DOHH2 (cell line): ENCODE results near the gene INPP4B.

ENCODE experiments used
- H3F3A ChIP-seq: fragments of 200-600 bp; sonication (generic), shearing (Covaris generic); 2 replicates; pipeline ENCODE4 v1.6.0; 2016; ENCODE audit warnings: antibody characterized with exemption, mild to moderate bottlenecking; ENCODE audit not compliant: control insufficient read depth, insufficient read depth
- H3K27ac ChIP-seq: fragments of 200-600 bp; sonication (generic); 2 replicates; pipeline ENCODE4 v1.5.1; 2014; ENCODE audit warnings: low read depth, mild to moderate bottlenecking, low read length, moderate library complexity
- H3K27me3 ChIP-seq: fragments of 200-600 bp; sonication (generic); 2 replicates; pipeline ENCODE4 v1.6.1; 2014; ENCODE audit warnings: mild to moderate bottlenecking, low read length, mixed read lengths; ENCODE audit not compliant: control insufficient read depth
- H3K36me3 ChIP-seq: fragments of 200-600 bp; sonication (generic); 2 replicates; pipeline ENCODE4 v1.6.1; 2014; ENCODE audit warnings: mild to moderate bottlenecking, low read length, moderate library complexity, mixed read lengths; ENCODE audit not compliant: control insufficient read depth
- H3K4me1 ChIP-seq: fragments of 200-600 bp; sonication (generic); 2 replicates; pipeline ENCODE4 v1.6.1; 2014; ENCODE audit warnings: mild to moderate bottlenecking, low read length, mixed read lengths; ENCODE audit not compliant: control insufficient read depth
- H3K4me2 ChIP-seq: fragments of 200-600 bp; sonication (generic); 2 replicates; pipeline ENCODE4 v1.6.0; 2014; ENCODE audit warnings: mild to moderate bottlenecking, low read length, moderate library complexity
- H3K4me3 ChIP-seq: fragments of 200-600 bp; sonication (generic); 2 replicates; pipeline ENCODE4 v1.5.1; 2014; ENCODE audit warnings: mild to moderate bottlenecking, low read length, mixed read lengths
- H3K79me2 ChIP-seq: fragments of 200-600 bp; sonication (generic); 2 replicates; pipeline ENCODE4 v1.6.1; 2014; ENCODE audit warnings: mild to moderate bottlenecking, low read length, mixed read lengths; ENCODE audit not compliant: control insufficient read depth
- H3K9me2 ChIP-seq: fragments of 200-600 bp; sonication (generic); replicated peaks from 2 replicates; pipeline ENCODE4 v1.6.1; 2014; ENCODE audit warnings: mild to moderate bottlenecking, low read length, mixed read lengths; ENCODE audit not compliant: control insufficient read depth
- H3K9me3 ChIP-seq: fragments of 200-600 bp; sonication (generic); 2 replicates; pipeline ENCODE4 v1.6.1; 2014; ENCODE audit warnings: antibody characterized with exemption, low read length, mixed read lengths; ENCODE audit not compliant: control insufficient read depth, insufficient read depth
- H4K20me1 ChIP-seq: fragments of 200-600 bp; sonication (generic); 2 replicates; pipeline ENCODE4 v1.6.0; 2014; ENCODE audit warnings: low read depth, mild to moderate bottlenecking, antibody characterized with exemption, low read length, moderate library complexity; ENCODE audit not compliant: control insufficient read depth, insufficient read depth
- CTCF ChIP-seq: fragments of 200-600 bp; sonication (generic); IDR thresholded peaks from one replicate; pipeline ENCODE4 v1.5.1; 2014; ENCODE audit warnings: antibody characterized with exemption, mild to moderate bottlenecking, low read depth, low read length; ENCODE audit not compliant: poor library complexity, severe bottlenecking
- EZH2phosphoT487 ChIP-seq: fragments of 200-600 bp; sonication (generic); IDR thresholded peaks from 2 replicates; pipeline ENCODE4 v1.6.1; 2017; ENCODE audit warnings: borderline replicate concordance, mild to moderate bottlenecking, antibody characterized with exemption, low read length, moderate library complexity, mixed read lengths

The INPP4B gene

DNA sequence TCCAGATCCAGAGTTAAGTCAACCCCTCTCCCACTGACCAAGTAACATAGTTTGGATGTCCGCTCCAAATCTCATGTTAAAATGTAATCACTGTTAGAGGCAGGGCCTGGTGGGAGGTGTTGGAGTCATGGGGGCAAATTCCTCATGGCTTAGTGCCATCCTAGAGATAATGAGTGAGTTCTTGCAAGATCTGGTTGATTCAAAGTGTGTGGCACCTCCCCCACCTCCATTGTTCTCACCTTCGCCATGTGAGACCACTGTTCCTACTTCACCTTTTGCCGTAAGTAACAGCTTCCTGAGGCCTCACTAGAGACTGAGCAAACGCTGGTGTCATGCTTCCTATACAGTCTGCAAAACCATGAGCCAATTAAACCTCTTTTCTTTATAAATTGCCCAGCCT is 548.8 kb downstream of the INPP4B start:
- TF ChIP-seq CTCF (no peak), EZH2phosphoT487 (no peak)
- no peak overlapping the region for H3K27ac ChIP-seq
- no peak overlapping the region for H3K4me2 ChIP-seq
- no peaks in the 10 kb centered on the region for H3F3A ChIP-seq
- H3K4me3 ChIP-seq = no peak overlapping the region
- no peaks in the 10 kb centered on the region for H3K36me3 ChIP-seq
- H3K9me2 ChIP-seq = no peaks in the 10 kb centered on the region
- H3K4me1 ChIP-seq = no peaks in the 10 kb centered on the region
- H3K79me2 ChIP-seq = no peaks in the 10 kb centered on the region
- H3K9me3 ChIP-seq = no peaks in the 10 kb centered on the region
- no peaks in the 10 kb centered on the region for H4K20me1 ChIP-seq
- H3K27me3 ChIP-seq = no peaks in the 10 kb centered on the region

DNA sequence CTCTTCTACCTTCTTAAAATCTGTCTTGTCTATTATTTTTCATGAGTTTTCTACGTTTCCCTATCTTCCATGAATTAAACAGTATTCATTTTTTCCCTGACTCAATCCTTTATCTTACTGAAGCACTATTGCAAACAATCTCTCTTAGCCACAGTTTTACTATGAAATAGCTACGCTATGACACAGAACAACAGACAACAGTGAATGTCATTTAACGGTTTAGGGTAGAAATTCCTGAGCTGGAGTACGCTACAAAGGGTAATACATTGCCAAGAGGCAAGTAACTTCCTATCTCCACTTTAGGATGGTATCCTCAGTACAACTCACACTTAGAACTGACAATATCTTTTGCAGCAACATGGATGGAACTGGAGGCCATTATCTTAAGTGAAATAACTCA is 552.6 kb downstream of the INPP4B start:
- Histone ChIP-seq H3K27me3 (no peaks in the 10 kb centered on the region), H3F3A (no peaks in the 10 kb centered on the region)

GRCh38 chr4:142292231-142292630 is 553.9 kb downstream of the INPP4B start:
- Histone ChIP-seq H4K20me1 (no peaks in the 10 kb centered on the region), H3K4me2 (no peak overlapping the region), H3K27me3 (no peaks in the 10 kb centered on the region), H3K4me1 (no peaks in the 10 kb centered on the region), H3K9me3 (no peaks in the 10 kb centered on the region), H3K9me2 (no peaks in the 10 kb centered on the region), H3K4me3 (no peak overlapping the region), H3K27ac (no peak overlapping the region), H3K79me2 (no peaks in the 10 kb centered on the region), H3K36me3 (no peaks in the 10 kb centered on the region), H3F3A (no peaks in the 10 kb centered on the region)
- TF ChIP-seq EZH2phosphoT487 = no peak
- TF ChIP-seq CTCF = no peak

More for the DNA sequence above, 552.6 kb downstream of the INPP4B start:
- no peaks in the 10 kb centered on the region for H3K36me3 ChIP-seq
- H3K9me3 ChIP-seq = no peaks in the 10 kb centered on the region
- H3K27ac ChIP-seq = no peak overlapping the region
- no peak overlapping the region for H3K4me2 ChIP-seq
- no peaks in the 10 kb centered on the region for H3K9me2 ChIP-seq
- TF ChIP-seq EZH2phosphoT487 = no peak
- no peak for TF ChIP-seq CTCF
- no peaks in the 10 kb centered on the region for H3K79me2 ChIP-seq
- no peaks in the 10 kb centered on the region for H3K4me1 ChIP-seq
- H3K4me3 ChIP-seq = no peak overlapping the region
- no peaks in the 10 kb centered on the region for H4K20me1 ChIP-seq
